HG03342 (cell line): Measurements from ENCODE around the gene TMEM232.

ENCODE experiments used
- ATAC-seq: cut with Tn5 transposase; IDR thresholded peaks from one replicate; pipeline ENCODE4 v1.9.1; 2021; ENCODE audit warnings: mild to moderate bottlenecking, moderate library complexity; ENCODE audit not compliant: unreplicated experiment

Gene TMEM232

DNA sequence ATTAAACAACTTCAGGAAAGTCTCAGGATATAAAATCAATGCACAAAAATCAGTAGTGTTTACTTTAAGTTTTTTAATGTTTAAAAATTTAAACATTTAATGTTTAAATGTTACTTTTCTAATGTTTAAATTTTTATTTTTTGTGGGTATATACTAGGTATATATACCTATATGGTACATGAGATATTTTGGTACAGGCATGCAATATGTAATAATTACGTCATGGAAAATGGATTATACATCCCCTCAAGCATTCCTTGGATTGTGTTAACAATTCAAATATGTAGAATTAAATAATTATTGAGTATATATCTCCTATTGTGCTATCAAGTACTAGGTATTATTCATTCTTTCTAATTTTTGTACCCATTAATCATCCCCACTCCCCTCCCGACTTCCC, 291.3 kb downstream of the TMEM232 start:
- ATAC-seq: no peak

DNA sequence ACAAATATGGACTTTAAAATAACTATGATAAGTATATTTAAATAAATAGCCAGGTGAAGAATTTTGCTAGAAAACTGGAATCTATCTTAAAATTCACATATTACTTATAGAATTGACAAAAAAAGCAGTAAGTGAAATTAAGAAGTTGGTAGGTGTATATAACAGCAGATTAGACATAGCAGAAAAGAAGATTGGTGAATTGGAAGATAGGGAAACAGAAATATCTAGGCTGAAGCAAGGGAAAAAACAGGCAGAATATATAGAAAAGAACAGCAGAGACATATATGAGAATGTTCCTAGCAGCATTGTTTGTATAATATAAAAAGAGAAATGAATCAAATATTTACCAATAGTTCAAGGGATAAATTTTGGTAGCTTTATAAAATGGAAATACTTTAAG, 294.9 kb downstream of the TMEM232 start:
- no peak for ATAC-seq

GRCh38 chr5:110414360-110414759, 312.1 kb downstream of the TMEM232 start:
- no peak for ATAC-seq

- ATAC-seq: no peak
These were observed 312.6 kb downstream of the TMEM232 start for GRCh38 chr5:110413856-110414255.

DNA sequence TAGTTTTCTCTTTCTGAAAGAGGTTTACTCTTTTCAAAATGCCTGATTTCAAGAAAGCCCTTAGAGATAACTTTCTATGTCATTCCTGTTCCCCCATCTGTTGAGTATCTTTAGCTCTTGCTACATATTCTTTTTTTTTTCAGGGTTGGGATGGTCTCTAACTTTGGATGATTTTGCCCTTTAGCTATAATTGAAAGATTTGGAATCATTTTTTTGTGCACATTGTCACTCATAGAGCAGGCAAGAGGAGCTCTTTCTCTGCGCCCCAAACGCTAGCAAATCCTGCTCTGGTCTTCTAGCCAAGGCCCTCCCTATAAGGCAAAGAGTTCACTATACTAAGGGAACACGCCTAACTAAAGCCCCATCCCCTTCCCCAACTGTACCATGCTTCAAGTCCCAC, 316.9 kb downstream of the TMEM232 start:
- no peak for ATAC-seq

- ATAC-seq: no peak
These were observed 323.9 kb downstream of the TMEM232 start for GRCh38 chr5:110402562-110402961.

GRCh38 chr5:110401881-110402280, 324.6 kb downstream of the TMEM232 start:
- no peak for ATAC-seq

- no peak for ATAC-seq
These were observed 327.5 kb downstream of the TMEM232 start for GRCh38 chr5:110398951-110399350.

DNA sequence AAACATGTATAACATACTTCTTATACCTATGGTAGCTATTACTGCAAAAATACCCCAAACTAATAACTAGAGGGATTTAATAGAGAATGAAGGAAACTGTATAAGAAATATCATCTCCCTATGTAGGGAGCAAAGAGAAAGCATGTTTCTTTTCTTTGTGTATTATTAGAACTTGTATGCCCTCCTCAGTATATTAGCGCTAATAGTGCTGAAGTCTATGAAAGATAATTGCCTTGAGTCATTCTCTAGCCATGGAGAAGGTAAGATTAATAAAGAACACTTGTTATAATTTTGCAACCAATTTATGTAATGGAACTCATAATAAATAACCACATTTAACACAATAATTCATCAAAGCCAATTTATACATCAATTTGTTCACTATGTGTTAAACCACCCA, 329.2 kb downstream of the TMEM232 start:
- ATAC-seq: no peak

DNA sequence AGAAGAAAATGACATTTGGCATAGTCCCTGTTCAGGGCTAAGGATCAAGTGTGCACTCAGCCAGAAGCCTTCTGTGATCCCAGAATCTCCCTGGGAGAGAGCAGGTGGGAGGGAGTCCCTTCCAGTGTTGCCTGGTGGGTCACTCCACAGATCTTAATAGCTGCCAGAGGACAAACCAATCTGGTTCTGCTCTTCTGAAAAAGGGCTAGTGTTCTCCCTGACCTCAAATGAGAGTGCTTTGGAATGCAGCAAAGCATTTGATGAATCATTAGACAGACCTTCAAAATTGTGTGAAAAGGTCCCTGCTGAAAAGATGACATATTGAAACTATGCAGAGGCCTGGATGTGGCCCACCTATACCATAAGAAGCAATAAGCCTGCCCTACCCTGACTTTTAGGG, 339.7 kb downstream of the TMEM232 start:
- ATAC-seq: no peak

- ATAC-seq: no peak
These were observed 343.2 kb downstream of the TMEM232 start for GRCh38 chr5:110383231-110383630.

- ATAC-seq: no peak
These were observed 348.5 kb downstream of the TMEM232 start for GRCh38 chr5:110377943-110378342.

DNA sequence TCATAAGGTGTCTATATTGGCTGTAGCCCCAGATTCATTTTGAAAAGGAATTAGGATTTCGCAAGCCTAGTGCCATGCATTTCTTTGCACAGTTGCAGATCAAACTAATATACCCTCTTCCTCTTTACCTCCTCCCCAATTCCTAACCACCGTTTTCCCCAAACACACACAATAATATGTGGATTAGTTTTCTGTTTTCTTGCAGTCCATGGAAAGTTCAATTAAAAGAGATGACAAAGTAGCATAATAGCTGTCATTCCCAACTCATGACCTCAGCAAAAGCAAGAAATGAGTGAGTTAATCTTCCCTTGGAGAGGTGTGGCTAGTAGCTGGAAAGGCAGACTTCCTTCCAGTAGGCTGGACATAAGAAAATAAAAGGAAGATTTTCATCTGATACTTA, 349.1 kb downstream of the TMEM232 start:
- ATAC-seq: no peak

- ATAC-seq: no peak
These were observed 350.1 kb downstream of the TMEM232 start for GRCh38 chr5:110376281-110376951.

DNA sequence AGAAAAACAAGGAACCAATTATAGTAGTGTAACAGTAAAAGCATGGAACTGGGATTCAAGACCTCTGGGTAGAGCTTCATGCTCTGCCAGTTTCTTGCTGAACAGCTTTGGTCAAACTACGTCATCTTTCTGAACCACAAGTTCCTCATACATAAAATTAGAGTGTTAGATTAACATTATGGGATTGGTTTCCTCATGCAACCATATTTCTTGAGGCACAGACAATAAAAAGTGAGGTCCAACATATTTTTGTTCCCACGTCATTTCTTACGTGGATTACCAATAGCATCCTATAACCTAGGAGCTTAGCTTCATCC, 354.8 kb downstream of the TMEM232 start:
- ATAC-seq: peak; percentile 92

GRCh38 chr5:110371011-110371724, 355.3 kb downstream of the TMEM232 start:
- ATAC-seq: no peak
